HCT116 (cell line): Measurements from ENCODE around the gene UTS2. TPM values are rescaled to one million over a fixed set of nuclear protein-coding genes. Genes with fewer than 3 reads are reported as not detected.

Experiments
- ATAC-seq: fragments of 200-7000 bp; cut with Tn5 transposase; 2 replicates; pipeline ENCODE4 v1.9.1; 2020; ENCODE audit warnings: mild to moderate bottlenecking, moderate library complexity
- BruUV-seq: library from RNA; stranded (reverse); fragments of 400-500 nt; replicated peaks from 2 replicates; lab custom pipeline; 2021; lab: Mats Ljungman, UMichigan
- CTCF ChIA-PET: fragments of 300-600 bp; sonication (Branson Sonifier 250); formaldehyde crosslinking; loops from one replicate; lab custom pipeline; 2021; ENCODE audit warnings: antibody characterized with exemption; lab: Charles Lee
- POLR2A ChIA-PET: fragments of 300-600, 350-600 bp; sonication (Branson Sonifier 250); formaldehyde crosslinking; loops from one replicate; lab custom pipeline; 2021; ENCODE audit warnings: antibody characterized with exemption; lab: Charles Lee
- RAD21 ChIA-PET, 2 experiments: fragments of 300-600 bp; sonication (Branson Sonifier 250); formaldehyde crosslinking; loops; one replicate each; lab custom pipeline; 2023; ENCODE audit warnings: low total read pairs in 2 of 2; ENCODE audit not compliant: uncharacterized antibody in 2 of 2, unreplicated experiment in 2 of 2, low non-redundant PET in 1 of 2; lab: Charles Lee
- DNase-seq: peaks from one replicate; pipeline ENCODE4 v3.0.0-alpha.2; 2010; ENCODE audit warnings: low read depth, low spot score
- H2AFZ ChIP-seq: fragments of 200-600 bp; shearing (Covaris generic), sonication (generic); 2 replicates; pipeline ENCODE4 v1.6.1; 2017; ENCODE audit warnings: low read depth, mixed run types, mixed read lengths, antibody characterized with exemption, low read length; ENCODE audit not compliant: poor library complexity, severe bottlenecking
- H3K27ac ChIP-seq: 2 replicates; pipeline ENCODE4 v1.5.1; 2012; ENCODE audit warnings: low read depth, low read length
- H3K27me3 ChIP-seq: fragments of 200-600 bp; sonication (generic); 2 replicates; pipeline ENCODE4 v1.6.1; 2016; ENCODE audit warnings: mixed run types, low read length, mixed read lengths; ENCODE audit not compliant: insufficient read depth
- H3K36me3 ChIP-seq, 2 experiments: fragments of 200-500 bp in 1 of 2; fragments of 200-600 bp in 1 of 2; sonication (Bioruptor generic) in 1 of 2; sonication (generic) in 1 of 2; 2 replicates each; pipeline versions ENCODE4 v1.5.1 to v1.6.1; 2014 to 2016; ENCODE audit warnings: low read length in 2 of 2, inconsistent platforms in 1 of 2, mixed read lengths in 1 of 2, mixed run types in 1 of 2; ENCODE audit not compliant: insufficient read depth in 2 of 2, control insufficient read depth in 1 of 2
- H3K4me1 ChIP-seq, 2 experiments: fragments of 200-600 bp in 1 of 2; sonication (generic) in 1 of 2; 2 replicates each; pipeline versions ENCODE4 v1.5.1 to v1.6.1; 2012 to 2017; ENCODE audit warnings: low read length in 2 of 2, inconsistent platforms in 1 of 2, mild to moderate bottlenecking in 1 of 2, mixed read lengths in 1 of 2, mixed run types in 1 of 2, moderate library complexity in 1 of 2; ENCODE audit not compliant: insufficient read depth in 2 of 2, control insufficient read depth in 1 of 2
- H3K4me2 ChIP-seq: fragments of 200-600 bp; sonication (generic); 2 replicates; pipeline ENCODE4 v1.6.1; 2017; ENCODE audit warnings: mixed run types, low read length, mixed read lengths
- H3K4me3 ChIP-seq, 2 experiments: fragments of 200-600 bp in 1 of 2; sonication (generic) in 1 of 2; replicated peaks in 1 of 2; 2 replicates each; pipeline ENCODE4 v1.5.1; 2011 to 2016; ENCODE audit warnings: low read length in 2 of 2, control low read depth in 1 of 2, low read depth in 1 of 2, mild to moderate bottlenecking in 1 of 2, mixed read lengths in 1 of 2, mixed run types in 1 of 2
- H3K79me2 ChIP-seq: fragments of 200-600 bp; sonication (generic); 2 replicates; pipeline ENCODE4 v1.6.1; 2017; ENCODE audit warnings: mild to moderate bottlenecking, mixed run types, low read length, moderate library complexity, mixed read lengths; ENCODE audit not compliant: insufficient read depth
- H3K9ac ChIP-seq: fragments of 200-600 bp; sonication (generic); 2 replicates; pipeline ENCODE4 v1.6.1; 2016; ENCODE audit warnings: low read length, mixed read lengths
- H3K9me2 ChIP-seq: fragments of 200-600 bp; sonication (generic), shearing (Covaris generic); 2 replicates; pipeline ENCODE4 v1.6.1; 2017; ENCODE audit warnings: mixed run types, mild to moderate bottlenecking, moderate library complexity; ENCODE audit not compliant: insufficient read depth
- H3K9me3 ChIP-seq, 2 experiments: fragments of 200-500 bp in 1 of 2; fragments of 200-600 bp in 1 of 2; sonication (Bioruptor generic) in 1 of 2; sonication (generic) in 1 of 2; 2 replicates each; pipeline ENCODE4 v1.6.1; 2014 to 2017; ENCODE audit warnings: low read length in 2 of 2, mixed read lengths in 2 of 2, inconsistent platforms in 1 of 2, low read depth in 1 of 2, mild to moderate bottlenecking in 1 of 2, mixed run types in 1 of 2, moderate library complexity in 1 of 2; ENCODE audit not compliant: control insufficient read depth in 1 of 2, insufficient read depth in 1 of 2
- H4K20me1 ChIP-seq: fragments of 200-600 bp; sonication (generic), shearing (Covaris generic); 2 replicates; pipeline ENCODE4 v1.6.1; 2017; ENCODE audit warnings: mixed run types, mild to moderate bottlenecking, moderate library complexity; ENCODE audit not compliant: insufficient read depth
- CEBPB ChIP-seq: IDR thresholded peaks from 2 replicates; pipeline ENCODE4 v1.6.1; 2012; ENCODE audit warnings: low read depth
- EGR1 ChIP-seq: IDR thresholded peaks from 2 replicates; pipeline ENCODE4 v1.6.1; 2012; ENCODE audit warnings: low read depth
- ELF1 ChIP-seq: IDR thresholded peaks from 2 replicates; pipeline ENCODE4 v1.6.1; 2012; ENCODE audit warnings: low read depth, borderline replicate concordance
- EZH2 ChIP-seq: fragments of 200-600 bp; sonication (generic); IDR thresholded peaks from 2 replicates; pipeline ENCODE4 v1.6.1; 2017; ENCODE audit warnings: antibody characterized with exemption, mixed run types
- EZH2phosphoT487 ChIP-seq: fragments of 200-600 bp; IDR thresholded peaks from 2 replicates; pipeline ENCODE4 v1.6.1; 2018; ENCODE audit warnings: antibody characterized with exemption, borderline replicate concordance
- FOSL1 ChIP-seq: IDR thresholded peaks from 2 replicates; pipeline ENCODE4 v1.6.1; 2012; ENCODE audit warnings: low read depth
- JUND ChIP-seq: IDR thresholded peaks from 2 replicates; pipeline ENCODE4 v1.6.1; 2012
- POLR2A ChIP-seq: IDR thresholded peaks from 2 replicates; pipeline ENCODE4 v1.7.0; 2011; ENCODE audit warnings: borderline replicate concordance; ENCODE audit not compliant: insufficient read depth, insufficient read length; ENCODE audit errors: extremely low read depth
- POLR2AphosphoS5 ChIP-seq: IDR thresholded peaks from 2 replicates; pipeline ENCODE4 v1.6.1; 2011; ENCODE audit warnings: mild to moderate bottlenecking, low read depth, low read length, moderate library complexity
- RAD21 ChIP-seq: IDR thresholded peaks from 2 replicates; pipeline ENCODE4 v1.6.1; 2012; ENCODE audit warnings: low read depth, mild to moderate bottlenecking
- SIN3A ChIP-seq: IDR thresholded peaks from 2 replicates; pipeline ENCODE4 v1.6.1; 2012; ENCODE audit warnings: low read depth
- SP1 ChIP-seq: IDR thresholded peaks from 2 replicates; pipeline ENCODE4 v1.6.1; 2012; ENCODE audit warnings: low read depth
- SRF ChIP-seq: IDR thresholded peaks from 2 replicates; pipeline ENCODE4 v1.6.1; 2012; ENCODE audit warnings: low read depth
- TCF7L2 ChIP-seq: IDR thresholded peaks from 2 replicates; pipeline ENCODE4 v1.7.0; 2011; ENCODE audit warnings: borderline replicate concordance, inconsistent platforms; ENCODE audit not compliant: insufficient read depth, insufficient read length; ENCODE audit errors: extremely low read depth
- YY1 ChIP-seq: IDR thresholded peaks from 2 replicates; pipeline ENCODE4 v1.6.1; 2011; ENCODE audit warnings: low read length, low read depth, moderate library complexity, mild to moderate bottlenecking; ENCODE audit not compliant: insufficient replicate concordance; ENCODE audit errors: extremely low read depth
- ZFX ChIP-seq: fragments of 450-650 bp; IDR thresholded peaks from 2 replicates; pipeline ENCODE4 v1.6.1; 2017
- ZNF274 ChIP-seq: fragments of 200-500 bp; sonication (Bioruptor generic); IDR thresholded peaks from 2 replicates; pipeline ENCODE4 v1.6.1; 2014; ENCODE audit warnings: mild to moderate bottlenecking, low read depth, low read length, inconsistent platforms
- intact Hi-C: fragments of 100-400 bp; cut with micrococcal nuclease; formaldehyde crosslinking; loops from 2 replicates; pipeline ENCODE4 v1.10.0; 2022
- total RNA-seq: library from RNA; stranded (reverse); gene quantifications from one replicate; pipeline ENCODE4 v1.2.1, GENCODE V29; 2021; ENCODE audit not compliant: unreplicated experiment
- TF ChIP-seq, protein P1 (sequence below): IDR thresholded peaks from 2 replicates; pipeline ENCODE4 v1.6.1; 2012
- TF ChIP-seq, protein P2 (sequence below): IDR thresholded peaks from 2 replicates; pipeline ENCODE4 v1.6.1; 2012
- TF ChIP-seq, protein P3 (sequence below), 3 experiments: fragments of 200-600 bp in 1 of 3; sonication (generic) in 1 of 3; IDR thresholded peaks in 2 of 3; conservative IDR thresholded peaks in 1 of 3; 2 replicates each; pipeline ENCODE4 v1.5.1; 2012 to 2017; ENCODE audit warnings: low read depth in 2 of 3, low read length in 2 of 3, antibody characterized with exemption in 1 of 3, borderline replicate concordance in 1 of 3, control low read depth in 1 of 3, mild to moderate bottlenecking in 1 of 3, mixed read lengths in 1 of 3, mixed run types in 1 of 3, moderate library complexity in 1 of 3; ENCODE audit not compliant: insufficient read depth in 1 of 3

The UTS2 gene
- total RNA-seq, 1 experiment from 2014 or later: 3.0 TPM

DNA sequence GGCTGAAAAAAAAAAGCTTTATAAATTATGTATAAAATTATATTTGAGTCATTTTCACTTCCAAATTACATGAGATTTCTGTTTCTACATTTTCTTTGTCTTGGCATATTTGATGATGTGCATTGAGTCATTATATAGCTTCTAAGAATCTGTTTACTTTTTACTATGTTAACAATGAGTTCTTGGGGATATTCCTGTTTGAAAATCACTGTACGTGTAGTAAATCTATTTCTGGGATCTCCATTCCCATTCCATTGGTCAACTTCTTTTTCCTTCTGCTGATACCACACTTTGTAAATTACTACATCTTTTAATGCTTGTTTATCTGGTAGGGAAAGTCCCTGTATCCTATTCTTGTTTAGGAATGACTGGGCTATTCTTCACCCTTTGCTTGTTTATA is 44.1 kb upstream of the UTS2 start:
- Histone ChIP-seq H4K20me1 (no peaks in the 10 kb centered on the region), H3K4me3 (no peak overlapping the region), H3K9me2 (no peaks in the 10 kb centered on the region), H3K4me2 (no peak overlapping the region), H3K4me1 (no peaks in the 10 kb centered on the region), H3K27ac (no peak overlapping the region), H3K79me2 (no peaks in the 10 kb centered on the region), H3K27me3 (no peaks in the 10 kb centered on the region), H2AFZ (no peak overlapping the region), H3K9ac (no peak overlapping the region), H3K36me3 (no peaks in the 10 kb centered on the region), H3K9me3 (no peaks in the 10 kb centered on the region)
- ATAC-seq: no peak
- ChIA-PET RAD21 (no interaction called here), POLR2A (no interaction called here), CTCF (no interaction called here)
- intact Hi-C loops: no loop called here
- TF ChIP-seq POLR2A: no peak
- TF ChIP-seq ELF1: no peak
- no peak for TF ChIP-seq RAD21
- TF ChIP-seq POLR2AphosphoS5: no peak
- no peak for TF ChIP-seq EZH2
- no peak for TF ChIP-seq TCF7L2
- TF ChIP-seq CEBPB: no peak
- DNase-seq: no peak
- no TSS peak for BruUV-seq

DNA sequence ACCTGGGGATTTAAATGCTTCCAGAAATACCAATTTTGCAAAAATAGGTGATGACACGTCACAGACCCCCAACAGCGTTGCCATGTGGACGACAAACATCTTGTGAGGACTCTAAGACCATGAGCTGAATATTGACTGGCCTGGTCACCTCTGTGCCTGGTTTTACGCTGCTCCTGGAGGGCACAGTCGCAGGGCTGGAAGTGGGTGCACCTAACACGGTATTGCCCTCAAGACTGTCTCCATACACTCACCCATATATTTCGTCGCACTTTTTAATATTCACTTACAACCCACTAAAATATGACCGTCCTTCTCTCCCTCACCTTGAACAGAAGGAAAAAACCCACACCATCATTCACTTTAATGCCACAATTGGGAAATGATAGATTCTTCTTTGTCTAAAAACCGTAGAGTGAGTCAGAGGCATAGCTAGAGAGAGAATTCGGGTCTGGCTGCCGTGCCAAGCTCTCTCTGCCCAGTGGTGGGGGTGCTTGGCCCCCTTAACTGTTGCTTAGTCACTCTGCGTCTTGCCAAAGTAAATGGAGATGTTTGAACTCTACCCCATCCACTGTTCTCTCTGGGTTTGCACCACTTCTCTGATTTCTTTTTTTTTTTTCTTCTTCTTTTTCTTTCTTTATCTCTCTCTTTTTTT is 40.8 kb upstream of the UTS2 start:
- no peak overlapping the region for H3K4me3 ChIP-seq
- H3K9me3 ChIP-seq: no peaks in the 10 kb centered on the region
- RAD21 ChIA-PET: no interaction called here
- DNase-seq (no peak), ATAC-seq (no peak)
- H3K4me2 ChIP-seq: no peak overlapping the region
- TF ChIP-seq SIN3A (no peak), ZFX (no peak), ZNF274 (no peak), RAD21 (no peak), SRF (no peak), FOSL1 (no peak), TCF7L2 (no peak), EZH2phosphoT487 (no peak), JUND (no peak), SP1 (no peak), EGR1 (no peak), CEBPB (no peak), YY1 (no peak)
- TF ChIP-seq, protein P1, sequence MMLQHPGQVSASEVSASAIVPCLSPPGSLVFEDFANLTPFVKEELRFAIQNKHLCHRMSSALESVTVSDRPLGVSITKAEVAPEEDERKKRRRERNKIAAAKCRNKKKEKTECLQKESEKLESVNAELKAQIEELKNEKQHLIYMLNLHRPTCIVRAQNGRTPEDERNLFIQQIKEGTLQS: no peak
- TF ChIP-seq, protein P2, sequence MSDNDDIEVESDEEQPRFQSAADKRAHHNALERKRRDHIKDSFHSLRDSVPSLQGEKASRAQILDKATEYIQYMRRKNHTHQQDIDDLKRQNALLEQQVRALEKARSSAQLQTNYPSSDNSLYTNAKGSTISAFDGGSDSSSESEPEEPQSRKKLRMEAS: no peak
- TF ChIP-seq, protein P3, sequence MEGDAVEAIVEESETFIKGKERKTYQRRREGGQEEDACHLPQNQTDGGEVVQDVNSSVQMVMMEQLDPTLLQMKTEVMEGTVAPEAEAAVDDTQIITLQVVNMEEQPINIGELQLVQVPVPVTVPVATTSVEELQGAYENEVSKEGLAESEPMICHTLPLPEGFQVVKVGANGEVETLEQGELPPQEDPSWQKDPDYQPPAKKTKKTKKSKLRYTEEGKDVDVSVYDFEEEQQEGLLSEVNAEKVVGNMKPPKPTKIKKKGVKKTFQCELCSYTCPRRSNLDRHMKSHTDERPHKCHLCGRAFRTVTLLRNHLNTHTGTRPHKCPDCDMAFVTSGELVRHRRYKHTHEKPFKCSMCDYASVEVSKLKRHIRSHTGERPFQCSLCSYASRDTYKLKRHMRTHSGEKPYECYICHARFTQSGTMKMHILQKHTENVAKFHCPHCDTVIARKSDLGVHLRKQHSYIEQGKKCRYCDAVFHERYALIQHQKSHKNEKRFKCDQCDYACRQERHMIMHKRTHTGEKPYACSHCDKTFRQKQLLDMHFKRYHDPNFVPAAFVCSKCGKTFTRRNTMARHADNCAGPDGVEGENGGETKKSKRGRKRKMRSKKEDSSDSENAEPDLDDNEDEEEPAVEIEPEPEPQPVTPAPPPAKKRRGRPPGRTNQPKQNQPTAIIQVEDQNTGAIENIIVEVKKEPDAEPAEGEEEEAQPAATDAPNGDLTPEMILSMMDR (IDR thresholded peaks at IDR 0.05 in 2 of 3, conservative IDR thresholded peaks at IDR 0.05 in 1 of 3; ENCODE audit: borderline replicate concordance in 1 of 3, insufficient read depth in 1 of 3, low read depth in 2 of 3, low read length in 2 of 3): no peak
- POLR2A ChIA-PET: no interaction called here
- H3K36me3 ChIP-seq: no peaks in the 10 kb centered on the region
- no peaks in the 10 kb centered on the region for H3K9me2 ChIP-seq
- H3K27ac ChIP-seq: no peak overlapping the region
- H3K27me3 ChIP-seq: no peaks in the 10 kb centered on the region
- no peak overlapping the region for H3K9ac ChIP-seq
- intact Hi-C loops: no loop called here
- no peaks in the 10 kb centered on the region for H4K20me1 ChIP-seq
- H2AFZ ChIP-seq: no peak overlapping the region
- no peaks in the 10 kb centered on the region for H3K79me2 ChIP-seq
- peaks cover 2 to 6% of the 10 kb centered on the region in 2 experiments for H3K4me1 ChIP-seq
- CTCF ChIA-PET: no interaction called here
- BruUV-seq: no TSS peak
